ENCODE results near the gene FRMD4A. TPM values are rescaled to one million over a fixed set of nuclear protein-coding genes. Genes with fewer than 3 reads are reported as not detected.
A peak's percentile ranks its signal among the peaks of the same experiment; 100 is the strongest.

The FRMD4A gene
- total and polyA plus RNA-seq, 10 of the 15 experiments (the other 5 are each of a cell fraction or from before 2014, with no cell fraction given), result 17.8 to 75.2 (median 39.1) TPM

- RAD21 ChIA-PET (ENCODE audit: unreplicated experiment), result interaction anchor here (2.1 kb wide), 1 partner anchor 133 kb away, joined by 4 read pairs; no protein-coding TSS in a partner anchor
- no TSS peak for BruUV-seq (replicated peaks)
- Histone ChIP-seq H3K27me3 (replicated peaks in 1 of 2; ENCODE audit: control insufficient read depth in 2 of 2, insufficient read depth in 2 of 2, low read length in 1 of 2) (no peaks in the 10 kb centered on the region), H3K4me2 (ENCODE audit: control insufficient read depth, insufficient read depth) (no peak overlapping the region), H3K4me3 (no peak overlapping the region), H3K9ac (ENCODE audit: control insufficient read depth, insufficient read depth, low read length) (no peak overlapping the region), H4K20me1 (ENCODE audit: control insufficient read depth, insufficient read depth) (no peaks in the 10 kb centered on the region), H3K36me3 (ENCODE audit: control insufficient read depth in 2 of 2, insufficient read depth in 2 of 2, low read length in 1 of 2) (no peaks in the 10 kb centered on the region; a peak in 1 of 4 replicates), H3K27ac (ENCODE audit: control insufficient read depth, insufficient read depth) (no peak overlapping the region), H2AFZ (ENCODE audit: control insufficient read depth, low read depth, low read length) (no peak overlapping the region), H3K4me1 (ENCODE audit: control insufficient read depth, insufficient read depth, low read length) (no peaks in the 10 kb centered on the region), H3K79me2 (ENCODE audit: control insufficient read depth, insufficient read depth, low read length) (no peaks in the 10 kb centered on the region), H3K9me3 (replicated peaks; ENCODE audit: control insufficient read depth, insufficient read depth, low read length) (peaks cover 1% of the 10 kb centered on the region; the same call in 2 of the 3 replicates)
- no peak for FAIRE-seq
- CTCF ChIA-PET, result interaction anchor here (0.6 to 0.8 kb wide), 3 partner anchors 33 to 105 kb away, joined by 3 to 4 read pairs (median 3); no protein-coding TSS in a partner anchor
- peak; percentile 50 for TF ChIP-seq NFYB (IDR thresholded peaks at IDR 0.05; ENCODE audit: insufficient read depth, low read depth, low read length)
- no peak for TF ChIP-seq NBN (IDR thresholded peaks at IDR 0.05)
- TF ChIP-seq CREM (IDR thresholded peaks at IDR 0.05; ENCODE audit: low read depth), result no peak
- TF ChIP-seq, protein P1, sequence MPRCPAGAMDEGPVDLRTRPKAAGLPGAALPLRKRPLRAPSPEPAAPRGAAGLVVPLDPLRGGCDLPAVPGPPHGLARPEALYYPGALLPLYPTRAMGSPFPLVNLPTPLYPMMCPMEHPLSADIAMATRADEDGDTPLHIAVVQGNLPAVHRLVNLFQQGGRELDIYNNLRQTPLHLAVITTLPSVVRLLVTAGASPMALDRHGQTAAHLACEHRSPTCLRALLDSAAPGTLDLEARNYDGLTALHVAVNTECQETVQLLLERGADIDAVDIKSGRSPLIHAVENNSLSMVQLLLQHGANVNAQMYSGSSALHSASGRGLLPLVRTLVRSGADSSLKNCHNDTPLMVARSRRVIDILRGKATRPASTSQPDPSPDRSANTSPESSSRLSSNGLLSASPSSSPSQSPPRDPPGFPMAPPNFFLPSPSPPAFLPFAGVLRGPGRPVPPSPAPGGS (IDR thresholded peaks at IDR 0.05; ENCODE audit: borderline replicate concordance, insufficient read depth, low read depth, low read length, poor library complexity, severe bottlenecking), result no peak
- TF ChIP-seq, protein P2, sequence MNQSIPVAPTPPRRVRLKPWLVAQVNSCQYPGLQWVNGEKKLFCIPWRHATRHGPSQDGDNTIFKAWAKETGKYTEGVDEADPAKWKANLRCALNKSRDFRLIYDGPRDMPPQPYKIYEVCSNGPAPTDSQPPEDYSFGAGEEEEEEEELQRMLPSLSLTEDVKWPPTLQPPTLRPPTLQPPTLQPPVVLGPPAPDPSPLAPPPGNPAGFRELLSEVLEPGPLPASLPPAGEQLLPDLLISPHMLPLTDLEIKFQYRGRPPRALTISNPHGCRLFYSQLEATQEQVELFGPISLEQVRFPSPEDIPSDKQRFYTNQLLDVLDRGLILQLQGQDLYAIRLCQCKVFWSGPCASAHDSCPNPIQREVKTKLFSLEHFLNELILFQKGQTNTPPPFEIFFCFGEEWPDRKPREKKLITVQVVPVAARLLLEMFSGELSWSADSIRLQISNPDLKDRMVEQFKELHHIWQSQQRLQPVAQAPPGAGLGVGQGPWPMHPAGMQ (IDR thresholded peaks at IDR 0.05; ENCODE audit: borderline replicate concordance), result no peak
- peak; percentile 10 for TF ChIP-seq USF1 (IDR thresholded peaks at IDR 0.05; ENCODE audit: borderline replicate concordance, extremely low read length, insufficient read depth, low read depth, low read length)
- TF ChIP-seq ZNF207 (IDR thresholded peaks at IDR 0.05; ENCODE audit: borderline replicate concordance), result no peak
- TF ChIP-seq CHD2 (IDR thresholded peaks at IDR 0.05; ENCODE audit: borderline replicate concordance, low read depth, low read length), result no peak
- no peak for TF ChIP-seq SMAD5 (IDR thresholded peaks at IDR 0.05; ENCODE audit: low read depth)
- TF ChIP-seq E2F4 (IDR thresholded peaks at IDR 0.05; ENCODE audit: low read depth, low read length), result no peak
- SMC1A ChIA-PET (ENCODE audit: uncharacterized antibody, unreplicated experiment), result interaction anchor here (0.7 to 1.8 kb wide), 9 partner anchors 9 to 177 kb away, joined by 3 to 8 read pairs (median 4); no protein-coding TSS in a partner anchor
- intact Hi-C loops (cut with micrococcal nuclease; ENCODE audit: unreplicated experiment) (no loop called here), in situ Hi-C loops (cut with MboI) (no loop called here)
- 39% methylated on average over 3 of the region's 3 CpGs for WGBS (ENCODE audit: insufficient coverage, insufficient replicate concordance, low lambda C conversion rate, missing lambda C conversion rate)
- no peak for DNase-seq (ENCODE audit: low read depth, low spot score)
- ATAC-seq, result peak; percentile 27; the same call in 2 of the 3 replicates
- POLR2A ChIA-PET, result interaction anchor here (0.6 kb wide), 1 partner anchor 49 kb away, joined by 3 read pairs; no protein-coding TSS in a partner anchor
Observed at GRCh38 chr10:13960603-13961002, 370.1 kb downstream of the FRMD4A start.

Data from GM12878 (cell line).